NCI-H1417 (cell line): ENCODE measurements around the gene C11orf68.

Experiments
- DNase-seq, 3 experiments: peaks; one replicate each; lab custom pipeline; 2025; lab: John Stamatoyannopoulos, UW

C11orf68 gene

GRCh38 chr11:65891219-65892136 is 27.4 kb downstream of the C11orf68 start:
- peak in 1 of 3 experiments; percentile 30 for DNase-seq

- DNase-seq: peak; percentile 97 to 99 (median 98)
Measured at GRCh38 chr11:65890324-65891218, 28.3 kb downstream of the C11orf68 start, which contains the start of gene CCDC85B. TSS of gene CCDC85B (plus strand) at chr11:65890673. CDS start at chr11:65890784, 111 bp downstream.

GRCh38 chr11:65888163-65888814 is 30.6 kb downstream of the C11orf68 start, which contains the start of gene FIBP:
TSS of gene FIBP (minus strand) at chr11:65888471. CDS start at chr11:65888418, 53 bp downstream.
- DNase-seq: peak; percentile 94 to 98 (median 97)

GRCh38 chr11:65887723-65888162 is 31.1 kb downstream of the C11orf68 start:
- no peak for DNase-seq

GRCh38 chr11:65886826-65887722 is 31.8 kb downstream of the C11orf68 start:
- DNase-seq: peak in 1 of 3 experiments; percentile 44

- no peak for DNase-seq
Measured at GRCh38 chr11:65885808-65886536, 32.9 kb downstream of the C11orf68 start.

GRCh38 chr11:65885231-65885630 is 33.6 kb downstream of the C11orf68 start:
- no peak for DNase-seq

- peak; percentile 60 to 86 (median 70) for DNase-seq
Measured at GRCh38 chr11:65884716-65885092, 34.2 kb downstream of the C11orf68 start.

- no peak for DNase-seq
Measured at GRCh38 chr11:65883786-65884715, 34.8 kb downstream of the C11orf68 start.

- no peak for DNase-seq
Measured at GRCh38 chr11:65883058-65883761, 35.7 kb downstream of the C11orf68 start.

- DNase-seq: no peak
Measured at GRCh38 chr11:65882120-65883057, 36.5 kb downstream of the C11orf68 start.

- DNase-seq: no peak
Measured at GRCh38 chr11:65880844-65881421, 37.9 kb downstream of the C11orf68 start.

GRCh38 chr11:65880027-65880426 is 38.8 kb downstream of the C11orf68 start:
- DNase-seq: no peak

GRCh38 chr11:65879617-65880016 is 39.2 kb downstream of the C11orf68 start, which contains the start of gene CTSW:
TSS of gene CTSW (plus strand) at chr11:65879837. CDS start at chr11:65879855, 18 bp downstream.
- DNase-seq: no peak

- DNase-seq: peak; percentile 91 to 97 (median 96)
Measured at GRCh38 chr11:65873318-65874156, 45.3 kb downstream of the C11orf68 start.
